GM18868 (cell line): Measurements from ENCODE around the gene SLAMF8.

Experiments
- ATAC-seq: cut with Tn5 transposase; IDR thresholded peaks from one replicate; pipeline ENCODE4 v1.9.1; 2021; ENCODE audit warnings: mild to moderate bottlenecking, moderate library complexity; ENCODE audit not compliant: unreplicated experiment

SLAMF8 gene

DNA sequence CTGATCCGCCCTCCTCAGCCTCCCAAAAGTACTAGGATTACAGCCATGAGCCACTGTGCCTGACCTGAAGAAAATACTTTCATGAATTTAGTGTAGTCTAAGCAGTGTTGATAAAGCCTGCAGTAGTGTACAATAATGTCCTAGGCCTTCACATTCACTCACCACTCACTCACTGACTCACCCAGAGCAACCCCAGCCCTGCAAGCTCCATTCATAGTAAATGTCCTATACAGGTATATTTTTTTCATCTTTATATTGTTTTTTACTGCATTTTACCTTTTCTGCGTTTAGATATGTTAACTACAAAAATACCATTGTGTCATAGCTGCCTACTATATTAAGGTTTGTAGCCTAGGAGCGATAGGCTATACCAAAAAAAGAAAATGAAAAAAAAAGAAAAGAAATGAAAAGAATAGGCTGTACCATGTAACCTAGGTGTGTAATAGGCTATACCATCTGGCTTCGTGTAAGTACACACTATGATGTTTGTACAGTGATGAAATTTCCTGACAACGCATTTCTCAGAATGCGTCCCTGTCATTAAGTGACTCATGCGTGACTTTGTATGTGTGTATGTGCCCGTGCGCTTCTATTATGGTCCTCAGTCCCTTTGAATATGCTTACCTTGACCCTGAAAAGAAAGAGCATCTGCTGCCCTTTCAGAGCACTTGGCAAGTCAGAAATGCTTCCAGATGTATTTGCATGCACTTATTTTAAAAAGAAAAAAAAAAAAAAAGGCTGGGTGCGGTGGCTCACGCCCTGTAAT lies 9.2 kb upstream of the SLAMF8 start:
- ATAC-seq = no peak

- ATAC-seq = peak; percentile 64
Observed at GRCh38 chr1:159821171-159821867, 5.4 kb upstream of the SLAMF8 start.

DNA sequence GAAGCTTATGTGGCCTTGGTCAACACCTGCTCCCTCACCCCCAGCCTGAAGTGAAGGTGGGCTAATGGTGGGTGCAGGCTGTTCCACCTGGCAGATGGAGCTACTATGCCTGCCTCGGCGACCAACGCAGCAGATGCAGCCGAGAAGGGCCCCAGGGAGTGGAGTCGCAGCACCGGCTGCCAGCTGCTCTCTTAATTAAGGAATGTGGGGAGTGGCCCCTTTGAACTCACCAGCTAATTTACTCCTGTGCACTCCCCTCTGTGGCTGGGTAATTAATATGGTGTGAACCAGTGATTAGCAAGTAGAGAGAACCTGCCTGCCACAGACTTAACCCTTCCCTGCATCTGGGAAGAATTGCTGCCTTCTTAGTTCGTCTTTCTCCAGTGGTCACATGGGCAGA lies 3.3 kb upstream of the SLAMF8 start:
- no peak for ATAC-seq

DNA sequence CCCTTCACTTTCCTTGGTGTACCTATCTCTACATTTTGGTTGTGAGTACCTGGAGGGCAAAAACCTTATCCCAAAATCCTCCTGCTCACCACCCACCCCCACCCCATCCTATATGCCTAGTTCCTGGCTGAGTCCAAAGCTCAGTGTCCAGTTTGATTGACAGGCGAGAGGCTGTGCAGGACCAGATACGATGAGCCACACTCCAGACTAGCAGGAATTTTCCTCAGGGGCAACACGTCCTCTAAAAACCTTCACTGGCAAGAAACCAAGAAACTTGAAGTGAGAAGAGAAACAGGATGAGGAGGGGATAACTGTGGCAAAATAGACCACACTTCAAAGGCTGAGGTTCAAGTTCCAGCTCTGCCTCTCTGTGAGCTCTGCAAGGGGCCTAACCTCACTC lies 1.1 kb upstream of the SLAMF8 start:
- ATAC-seq = no peak

- no peak for ATAC-seq
Observed at GRCh38 chr1:159827102-159827490, 423 bp downstream of the SLAMF8 start.

DNA sequence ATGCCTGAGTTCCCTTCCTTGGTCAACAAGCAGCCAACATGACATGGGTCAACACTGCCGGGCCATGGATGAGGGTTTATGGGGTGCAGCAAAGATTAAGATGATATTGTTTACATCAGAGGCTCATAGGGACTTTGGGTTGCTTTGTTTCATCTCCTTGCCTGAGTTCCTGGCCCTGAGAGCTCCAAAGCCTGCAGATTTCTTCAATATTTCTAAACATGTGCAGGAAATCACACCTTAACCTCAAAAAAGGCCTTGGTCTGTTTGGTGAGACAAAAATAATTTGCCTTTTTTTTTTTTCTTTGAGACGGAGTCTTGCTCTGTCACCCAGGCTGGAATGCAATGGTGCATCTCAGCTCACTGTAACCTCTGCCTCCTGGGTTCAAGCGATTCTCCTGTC lies 876 bp downstream of the SLAMF8 start:
- no peak for ATAC-seq

GRCh38 chr1:159828176-159828575 lies 1.5 kb downstream of the SLAMF8 start:
- ATAC-seq = no peak

GRCh38 chr1:159828581-159829272 lies 2.1 kb downstream of the SLAMF8 start:
- no peak for ATAC-seq

GRCh38 chr1:159829273-159829634 lies 2.6 kb downstream of the SLAMF8 start:
- peak; percentile 91 for ATAC-seq

- no peak for ATAC-seq
Observed at GRCh38 chr1:159829822-159830465, 3.3 kb downstream of the SLAMF8 start.

DNA sequence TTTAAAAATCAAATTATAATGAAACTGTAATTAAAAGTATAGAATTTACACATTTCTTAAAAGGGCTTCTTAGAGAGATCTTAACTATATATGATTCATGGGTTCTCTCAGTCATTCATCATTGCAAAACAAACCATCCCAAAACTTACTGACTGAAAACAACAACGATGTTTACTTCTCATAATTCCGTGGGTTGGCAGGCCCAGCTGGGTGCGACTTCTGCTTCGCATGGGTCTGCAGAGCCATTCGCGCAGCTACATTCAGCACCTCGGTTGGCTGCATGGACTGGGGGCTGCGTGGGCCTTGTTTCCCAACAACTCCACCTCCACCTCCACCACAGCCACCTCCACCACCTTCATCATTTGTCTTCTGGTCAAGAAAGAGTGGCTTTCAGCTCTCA lies 4.0 kb downstream of the SLAMF8 start:
- ATAC-seq = no peak

DNA sequence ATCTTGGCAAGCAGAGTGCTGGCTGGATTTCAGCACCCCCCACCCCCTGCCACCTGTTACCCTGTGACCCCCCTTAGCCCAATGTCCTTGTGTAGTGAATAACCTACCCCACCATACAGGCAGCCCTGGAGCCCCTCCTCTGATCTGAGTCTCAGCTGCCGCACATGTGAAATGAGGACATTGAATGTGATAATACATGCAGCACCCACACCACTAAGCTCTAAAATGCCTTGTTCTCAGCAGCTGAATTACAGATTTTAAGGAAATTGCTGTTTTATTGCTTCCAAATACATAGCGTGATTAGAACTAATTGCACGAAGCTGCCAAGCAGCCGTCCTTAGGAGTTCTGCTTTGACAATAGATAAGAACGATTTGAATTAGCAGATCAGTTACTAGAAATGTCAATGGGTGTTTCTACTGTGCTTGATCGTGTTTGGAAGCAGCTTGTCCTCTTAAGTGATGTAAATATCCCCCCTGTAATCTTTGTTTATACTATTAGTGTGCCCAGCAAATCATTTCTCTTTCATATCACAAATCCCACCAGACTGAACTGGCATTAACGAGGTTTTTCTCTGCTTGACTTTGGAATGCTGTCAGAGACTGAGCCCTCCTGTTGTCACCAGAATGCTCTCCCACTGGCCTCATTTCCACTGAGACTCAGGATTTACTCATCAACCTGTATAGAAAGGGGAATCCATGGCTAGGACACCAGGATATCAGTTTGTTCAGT lies 4.9 kb downstream of the SLAMF8 start:
- ATAC-seq = no peak

- ATAC-seq = no peak
Observed at GRCh38 chr1:159832309-159832708, 5.6 kb downstream of the SLAMF8 start.

GRCh38 chr1:159835356-159835755 lies 8.7 kb downstream of the SLAMF8 start:
- no peak for ATAC-seq

DNA sequence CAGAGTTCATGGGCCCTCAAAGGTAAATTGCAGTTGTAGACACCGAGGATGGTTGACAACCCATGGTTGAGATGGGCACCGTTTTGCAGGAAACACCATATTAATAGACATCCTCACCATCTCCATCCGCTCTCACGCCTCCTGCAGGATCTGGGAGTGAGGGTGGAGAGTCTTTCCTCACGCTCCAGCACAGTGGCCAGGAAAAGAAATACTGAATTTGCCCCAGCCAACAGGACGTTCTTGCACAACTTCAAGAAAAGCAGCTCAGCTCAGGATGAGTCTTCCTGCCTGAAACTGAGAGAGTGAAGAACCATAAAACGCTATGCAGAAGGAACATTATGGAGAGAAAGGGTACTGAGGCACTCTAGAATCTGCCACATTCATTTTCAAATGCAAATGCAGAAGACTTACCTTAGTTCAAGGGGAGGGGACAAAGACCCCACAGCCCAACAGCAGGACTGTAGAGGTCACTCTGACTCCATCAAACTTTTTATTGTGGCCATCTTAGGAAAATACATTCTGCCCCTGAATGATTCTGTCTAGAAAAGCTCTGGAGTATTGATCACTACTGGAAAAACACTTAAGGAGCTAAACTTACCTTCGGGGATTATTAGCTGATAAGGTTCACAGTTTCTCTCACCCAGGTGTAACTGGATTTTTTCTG lies 9.3 kb downstream of the SLAMF8 start:
- no peak for ATAC-seq

DNA sequence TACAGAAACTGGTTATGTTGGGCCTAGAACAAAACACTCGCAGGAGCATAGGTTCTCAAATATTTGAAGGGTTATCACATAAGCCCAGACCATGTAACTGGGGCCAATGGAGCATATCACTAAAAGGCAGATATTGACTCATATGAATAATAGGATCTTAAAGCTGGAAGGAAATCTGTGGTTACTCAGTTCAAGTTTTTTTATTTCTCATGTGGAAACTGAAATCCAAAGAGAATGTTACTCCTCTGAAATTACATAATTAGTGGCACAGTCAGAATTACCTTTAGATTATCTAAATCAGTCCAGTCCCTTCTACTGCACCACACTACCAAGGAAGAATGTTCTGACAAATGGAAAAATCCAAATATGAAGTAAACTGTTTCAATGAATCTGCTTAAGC lies 12.0 kb downstream of the SLAMF8 start:
- ATAC-seq = peak; percentile 75

DNA sequence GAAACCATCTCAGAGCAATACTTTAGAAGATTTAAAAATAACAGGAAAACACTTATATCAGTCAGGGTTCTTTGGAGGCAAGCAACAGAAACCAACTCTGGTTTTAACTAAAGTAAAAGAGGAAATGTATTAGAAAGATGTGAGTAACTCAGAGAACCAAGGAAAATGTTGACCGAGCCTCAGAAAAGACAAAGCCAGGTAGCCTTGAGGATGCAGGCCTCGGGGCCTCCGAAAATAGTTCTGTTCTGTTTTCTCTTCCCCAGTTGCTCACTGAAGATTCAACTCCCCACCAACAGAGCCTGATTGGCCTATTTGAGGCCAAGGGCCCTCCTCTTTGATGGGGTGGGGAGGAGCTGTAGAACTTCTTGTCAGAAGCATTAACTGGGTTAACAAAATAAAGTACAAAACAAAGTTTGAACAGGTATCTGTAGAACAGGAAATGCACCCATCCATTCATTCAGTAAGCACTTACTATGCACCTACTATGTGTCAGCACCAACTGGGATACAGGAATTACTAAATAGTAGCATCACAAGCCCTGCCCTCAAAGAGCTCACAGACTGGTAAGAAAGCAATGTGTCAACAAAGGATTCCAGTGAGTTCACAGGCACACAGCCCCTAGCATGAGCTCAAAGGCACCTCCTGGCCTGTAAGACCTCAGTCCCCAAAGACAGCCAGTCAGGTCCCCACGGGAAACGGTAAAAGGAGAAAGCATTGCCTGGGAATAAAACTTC lies 12.6 kb downstream of the SLAMF8 start:
- ATAC-seq = peak; percentile 78

GRCh38 chr1:159841749-159842148 lies 15.1 kb downstream of the SLAMF8 start:
- ATAC-seq = no peak

DNA sequence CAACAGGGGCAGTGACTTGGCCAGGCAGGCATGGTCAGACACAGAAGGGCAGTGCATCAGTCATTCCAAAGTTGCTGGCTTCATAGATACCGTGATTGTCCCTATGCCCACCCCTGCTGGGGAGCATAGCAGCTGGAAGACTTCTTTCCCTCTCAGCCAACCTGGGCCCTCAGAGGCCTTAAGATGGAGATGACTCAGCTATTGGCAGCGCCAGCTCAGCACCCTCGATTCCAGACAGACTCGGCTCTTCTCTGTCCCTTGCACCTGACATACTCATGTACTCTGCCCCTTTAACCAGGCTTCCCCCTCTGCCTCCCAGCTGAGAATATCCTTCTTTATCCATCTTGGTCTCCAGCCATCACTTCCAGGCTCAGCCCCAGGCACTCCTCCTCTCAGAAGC lies 16.8 kb downstream of the SLAMF8 start:
- ATAC-seq = no peak
